Activated CD4-positive, alpha-beta T cell treated with anti-CD3 and anti-CD28 coated beads for 36 hours (primary cell): Measurements from ENCODE around the gene PCBP4. TPM values are rescaled to one million over a fixed set of nuclear protein-coding genes. Genes with fewer than 3 reads are reported as not detected.
A peak's percentile ranks its signal among the peaks of the same experiment; 100 is the strongest.

ENCODE experiments used
- ATAC-seq: fragments of 200-7000 bp; cut with Tn5 transposase; one replicate; pipeline ENCODE4 v1.10.0; 2021; ENCODE audit warnings: mild to moderate bottlenecking, moderate library complexity
- CTCF ChIA-PET: fragments of 350-600 bp; sonication (Branson Sonifier 250); formaldehyde crosslinking; loops from one replicate; lab custom pipeline; 2021; ENCODE audit warnings: antibody characterized with exemption; lab: Charles Lee
- POLR2A ChIA-PET: fragments of 350-600 bp; sonication (Branson Sonifier 250); formaldehyde crosslinking; loops from one replicate; lab custom pipeline; 2021; ENCODE audit warnings: antibody characterized with exemption, inconsistent platforms; lab: Charles Lee
- DNase-seq: peaks from one replicate; pipeline ENCODE4 v3.0.0-alpha.2; 2020
- H3K27ac Mint-ChIP-seq: one replicate; pipeline ENCODE4 v1.8.0; 2021; ENCODE audit warnings: mixed read lengths
- H3K27me3 Mint-ChIP-seq: one replicate; pipeline ENCODE4 v1.8.0; 2021; ENCODE audit warnings: mixed read lengths
- H3K36me3 Mint-ChIP-seq: one replicate; pipeline ENCODE4 v1.8.0; 2021; ENCODE audit warnings: low read depth, mixed read lengths
- H3K4me1 Mint-ChIP-seq: one replicate; pipeline ENCODE4 v1.8.0; 2021; ENCODE audit warnings: mixed read lengths
- H3K4me3 Mint-ChIP-seq: one replicate; pipeline ENCODE4 v1.8.0; 2021; ENCODE audit warnings: mild to moderate bottlenecking, moderate library complexity, mixed read lengths
- H3K9me3 Mint-ChIP-seq: one replicate; pipeline ENCODE4 v1.8.0; 2021; ENCODE audit warnings: low read depth, mixed read lengths
- intact Hi-C, 2 experiments: fragments of 100-400 bp; cut with DNase I in 1 of 2; cut with micrococcal nuclease in 1 of 2; formaldehyde crosslinking; loops; one replicate each; pipeline versions ENCODE4 v1.14.2 to v1.15.1; 2022 to 2024; cut with DNase I, micrococcal nuclease
- total RNA-seq, 2 experiments: library from RNA; stranded (reverse); gene quantifications; one replicate each; pipeline ENCODE4 v1.2.3, GENCODE V29; 2021

The PCBP4 gene
- total RNA-seq, 2 experiments from 2014 or later: 12.5 to 13.6 TPM

- Mint-ChIP-seq H3K27me3 (no peaks in the 10 kb centered on the region), H3K9me3 (no peaks in the 10 kb centered on the region), H3K27ac (no peak overlapping the region), H3K4me3 (no peak overlapping the region), H3K4me1 (peaks cover 12% of the 10 kb centered on the region), H3K36me3 (peaks cover 1% of the 10 kb centered on the region)
- DNase-seq: no peak
- ChIA-PET POLR2A (no interaction called here), CTCF (interaction anchor here (0.8 to 3.1 kb wide), 3 partner anchors 10 to 29 kb away, joined by 3 to 14 read pairs (median 7); partner anchors contain the start of gene ABHD14B)
- intact Hi-C loops: no loop called here
- ATAC-seq: no peak
Observed at GRCh38 chr3:51963951-51964451, 3.3 kb downstream of the PCBP4 start.

DNA sequence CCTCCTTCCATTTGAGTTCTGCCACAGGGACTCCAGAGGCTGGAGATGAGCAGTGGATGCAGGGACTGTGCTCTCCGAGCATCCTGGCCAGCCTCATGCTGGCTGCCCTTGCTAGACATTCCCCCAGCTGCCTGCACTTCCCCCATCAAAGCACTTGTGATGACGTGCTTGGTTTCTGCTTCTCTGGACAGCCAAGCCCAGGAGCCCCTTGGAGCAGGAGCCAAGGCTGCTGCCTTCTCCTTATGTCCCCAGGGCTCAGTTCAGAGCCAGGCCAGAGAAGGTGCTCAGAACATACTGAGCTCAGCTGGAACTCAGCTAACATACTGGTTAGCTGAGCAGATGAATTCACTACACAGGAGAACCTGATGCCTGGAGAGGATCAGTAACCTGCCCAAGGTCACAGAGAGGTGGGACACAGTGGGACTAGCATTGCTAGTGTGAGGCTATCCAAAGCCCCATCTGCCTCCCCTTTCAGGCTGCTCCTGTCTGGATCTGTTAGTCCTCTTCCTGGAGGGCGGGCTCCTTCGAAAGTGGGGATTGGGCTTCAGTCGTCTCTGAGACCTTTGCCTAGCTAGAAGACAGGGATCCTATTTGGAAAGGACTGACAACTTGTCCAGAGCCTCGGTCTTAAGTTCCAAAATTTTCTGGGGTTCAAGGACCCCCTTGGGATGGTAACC lies 4.3 kb downstream of the PCBP4 start:
- Mint-ChIP-seq H3K36me3 (no peaks in the 10 kb centered on the region), H3K4me3 (no peak overlapping the region), H3K27ac (no peak overlapping the region), H3K4me1 (peaks cover 4% of the 10 kb centered on the region), H3K27me3 (no peaks in the 10 kb centered on the region), H3K9me3 (no peaks in the 10 kb centered on the region)
- ChIA-PET POLR2A (no interaction called here), CTCF (interaction anchor here (0.8 to 3.1 kb wide), 4 partner anchors 11 to 28 kb away, joined by 3 to 14 read pairs (median 6); partner anchors contain the start of genes ABHD14B, PARP3 and RRP9)
- intact Hi-C loops: no loop called here
- DNase-seq (no peak), ATAC-seq (no peak)

GRCh38 chr3:51961602-51962569 lies 5.4 kb downstream of the PCBP4 start:
- no peaks in the 10 kb centered on the region for H3K27me3 Mint-ChIP-seq
- H3K36me3 Mint-ChIP-seq: peaks cover 1% of the 10 kb centered on the region
- H3K4me1 Mint-ChIP-seq: peaks cover 2% of the 10 kb centered on the region
- H3K4me3 Mint-ChIP-seq: no peak overlapping the region
- H3K9me3 Mint-ChIP-seq: no peaks in the 10 kb centered on the region
- POLR2A ChIA-PET: no interaction called here
- no peak overlapping the region for H3K27ac Mint-ChIP-seq
- CTCF ChIA-PET: interaction anchor here (1.1 to 3.1 kb wide), 5 partner anchors 12 to 20 kb away, joined by 5 to 14 read pairs (median 6); partner anchors contain the start of genes ABHD14A, ABHD14B, PARP3 and RRP9
- ATAC-seq (no peak), DNase-seq (no peak)
- intact Hi-C loops: no loop called here

DNA sequence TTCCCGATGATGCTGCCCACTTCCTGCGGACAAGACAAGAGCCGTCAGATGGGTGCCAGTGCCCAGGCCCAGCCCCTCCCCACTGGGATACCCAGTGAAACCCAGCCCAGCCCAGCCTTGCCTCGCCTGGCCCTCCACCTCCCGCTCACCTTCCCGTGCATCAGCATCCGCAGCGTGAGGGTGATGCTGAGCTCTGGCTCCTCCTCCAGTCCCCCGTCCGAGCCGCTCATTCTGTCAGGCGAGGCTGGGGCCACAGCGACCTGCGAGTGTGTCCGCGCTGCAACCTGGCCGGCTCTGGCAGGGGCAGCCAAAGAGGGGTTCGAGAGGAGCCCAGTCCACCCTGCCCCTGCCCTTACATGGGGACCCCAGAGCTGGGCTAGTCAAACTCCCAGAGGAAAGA lies 6.2 kb downstream of the PCBP4 start:
- peaks cover 2% of the 10 kb centered on the region for H3K27me3 Mint-ChIP-seq
- CTCF ChIA-PET: interaction anchor here (1.1 to 1.8 kb wide), 2 partner anchors 13 to 19 kb away, joined by 5 to 6 read pairs; partner anchors contain the start of genes ABHD14A, ABHD14B and RRP9
- peaks cover 4% of the 10 kb centered on the region for H3K4me1 Mint-ChIP-seq
- peaks cover 1% of the 10 kb centered on the region for H3K36me3 Mint-ChIP-seq
- DNase-seq: no peak
- ATAC-seq: no peak
- H3K4me3 Mint-ChIP-seq: no peak overlapping the region
- H3K27ac Mint-ChIP-seq: no peak overlapping the region
- intact Hi-C loops: no loop called here
- POLR2A ChIA-PET: no interaction called here
- no peaks in the 10 kb centered on the region for H3K9me3 Mint-ChIP-seq

DNA sequence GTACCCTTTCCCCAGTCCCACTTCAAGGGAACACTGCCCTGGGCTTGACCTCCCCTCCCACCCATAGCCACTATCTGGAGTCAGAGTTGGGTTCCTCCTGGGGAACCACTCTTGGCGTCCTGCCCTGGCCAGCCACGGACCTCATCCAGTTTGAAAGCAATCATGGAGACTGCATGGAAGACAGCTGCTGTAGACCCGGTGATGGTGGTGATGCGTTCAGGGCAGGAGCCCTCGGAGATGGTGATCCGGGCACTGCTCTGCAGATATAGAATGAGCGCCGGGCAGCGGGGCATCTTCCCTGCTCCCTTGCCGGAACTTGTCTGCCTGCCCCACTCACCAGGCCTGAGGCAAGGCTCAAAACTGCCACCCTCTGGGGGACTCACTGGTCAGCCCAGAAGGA lies 6.9 kb downstream of the PCBP4 start:
- POLR2A ChIA-PET: no interaction called here
- DNase-seq (no peak), ATAC-seq (no peak)
- H3K27me3 Mint-ChIP-seq: peaks cover 2% of the 10 kb centered on the region
- peaks cover 4% of the 10 kb centered on the region for H3K4me1 Mint-ChIP-seq
- no peak overlapping the region for H3K27ac Mint-ChIP-seq
- CTCF ChIA-PET: interaction anchor here (1.8 kb wide), 1 partner anchor 14 kb away, joined by 5 read pairs; the partner anchor contains the start of genes ABHD14A and ABHD14B
- peaks cover 1% of the 10 kb centered on the region for H3K36me3 Mint-ChIP-seq
- no peaks in the 10 kb centered on the region for H3K9me3 Mint-ChIP-seq
- H3K4me3 Mint-ChIP-seq: no peak overlapping the region
- intact Hi-C loops: no loop called here

GRCh38 chr3:51959651-51960050 lies 7.6 kb downstream of the PCBP4 start:
- Mint-ChIP-seq H3K4me3 (no peak overlapping the region), H3K27ac (no peak overlapping the region), H3K9me3 (no peaks in the 10 kb centered on the region), H3K4me1 (peaks cover 4% of the 10 kb centered on the region), H3K36me3 (peaks cover 1% of the 10 kb centered on the region), H3K27me3 (peaks cover 9% of the 10 kb centered on the region)
- intact Hi-C loops: no loop called here
- ChIA-PET CTCF (no interaction called here), POLR2A (no interaction called here)
- no peak for DNase-seq
- no peak for ATAC-seq

DNA sequence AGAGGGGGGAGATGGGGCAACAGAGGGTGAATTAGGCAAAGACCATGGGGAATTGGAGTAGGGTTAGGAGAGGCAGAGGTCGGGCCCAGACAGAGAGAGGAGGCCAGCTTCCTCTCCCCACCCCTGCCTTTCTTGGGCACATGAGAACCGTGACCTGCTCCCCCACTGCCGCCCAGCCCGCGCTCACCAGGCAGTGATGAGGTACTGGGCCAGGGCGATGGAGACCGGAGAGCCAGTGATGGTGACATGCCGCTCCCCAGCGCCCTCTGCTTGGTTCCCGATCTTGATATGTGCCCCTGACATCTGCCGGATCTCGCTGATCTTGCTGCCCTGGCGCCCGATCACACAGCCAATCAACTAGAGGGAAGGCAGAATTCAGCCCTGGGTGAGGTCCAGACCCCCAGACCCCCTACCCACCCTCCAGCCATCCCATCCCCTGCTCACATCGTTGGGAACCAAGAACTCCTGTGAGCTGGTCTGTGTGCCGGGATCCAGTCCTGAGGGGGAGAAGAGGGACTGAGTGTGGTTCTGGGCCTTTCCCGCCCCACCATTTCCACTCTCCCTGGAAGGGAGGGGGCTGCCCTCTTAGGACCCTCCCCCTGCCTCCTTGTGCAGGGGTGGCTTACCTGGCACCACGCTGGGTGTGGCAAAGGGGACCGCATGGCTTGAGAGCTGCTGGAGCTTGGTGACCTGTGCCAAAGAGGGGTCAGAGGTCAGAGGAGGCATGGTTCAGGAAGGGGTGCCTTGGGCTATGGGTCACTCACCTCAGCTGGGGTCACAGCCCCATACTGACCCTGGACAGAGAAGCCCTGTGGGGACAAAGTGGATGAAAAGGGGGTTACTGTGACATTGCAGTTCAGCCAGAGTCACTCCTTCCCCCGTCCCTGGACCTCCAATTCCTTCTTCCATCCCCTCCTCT lies 8.4 kb downstream of the PCBP4 start:
- no peak overlapping the region for H3K27ac Mint-ChIP-seq
- DNase-seq: no peak
- peaks cover 4% of the 10 kb centered on the region for H3K4me1 Mint-ChIP-seq
- H3K36me3 Mint-ChIP-seq: peaks cover 1% of the 10 kb centered on the region
- intact Hi-C loops: no loop called here
- ChIA-PET POLR2A (no interaction called here), CTCF (no interaction called here)
- H3K27me3 Mint-ChIP-seq: peaks cover 15% of the 10 kb centered on the region
- no peak for ATAC-seq
- no peak overlapping the region for H3K4me3 Mint-ChIP-seq
- H3K9me3 Mint-ChIP-seq: no peaks in the 10 kb centered on the region

- Mint-ChIP-seq H3K4me3 (no peak overlapping the region), H3K27me3 (peaks cover 20% of the 10 kb centered on the region), H3K9me3 (no peaks in the 10 kb centered on the region), H3K27ac (no peak overlapping the region), H3K36me3 (peaks cover 1% of the 10 kb centered on the region), H3K4me1 (peaks cover 4% of the 10 kb centered on the region)
- ChIA-PET POLR2A (no interaction called here), CTCF (interaction anchor here (0.6 to 1.1 kb wide), 5 partner anchors 11 to 1574 kb away, joined by 3 to 5 read pairs (median 4); partner anchors contain the start of genes ABHD14B, ACY1, PARP3 and RRP9)
- DNase-seq (no peak), ATAC-seq (no peak)
- intact Hi-C loops: no loop called here
Observed at GRCh38 chr3:51957520-51958205, 9.6 kb downstream of the PCBP4 start.

- Mint-ChIP-seq H3K4me3 (no peak overlapping the region), H3K27ac (no peak overlapping the region), H3K9me3 (no peaks in the 10 kb centered on the region), H3K4me1 (peaks cover 4% of the 10 kb centered on the region), H3K27me3 (peaks cover 22% of the 10 kb centered on the region), H3K36me3 (peaks cover 1% of the 10 kb centered on the region)
- DNase-seq: peak; percentile 61
- peak; percentile 76 for ATAC-seq
- POLR2A ChIA-PET: interaction anchor here (0.6 kb wide), 1 partner anchor 37 kb away, joined by 4 read pairs; no protein-coding TSS in a partner anchor
- CTCF ChIA-PET: interaction anchor here (1.0 kb wide), 1 partner anchor 18 kb away, joined by 3 read pairs; the partner anchor contains the start of gene ABHD14B
- intact Hi-C loops: no loop called here
Observed at GRCh38 chr3:51955893-51956770, 11.1 kb downstream of the PCBP4 start.
